Caco-2 (cell line): ENCODE measurements around the gene CATSPERZ. TPM values are rescaled to one million over a fixed set of nuclear protein-coding genes. Genes with fewer than 3 reads are reported as not detected.
"Not testable (repeated sequence)": the region's sequence is repeated elsewhere in the genome, so short reads cannot be mapped to it uniquely, and the experiment has no call there.

Experiments
- BruUV-seq: library from RNA; stranded (reverse); fragments of 400-500 nt; replicated peaks from 2 replicates; lab custom pipeline; 2021; lab: Mats Ljungman, UMichigan
- CTCF ChIA-PET: fragments of 300-600 bp; sonication (Branson Sonifier 250); formaldehyde crosslinking; loops from one replicate; lab custom pipeline; 2022; ENCODE audit warnings: antibody characterized with exemption; lab: Charles Lee
- POLR2A ChIA-PET: fragments of 300-600 bp; sonication (Branson Sonifier 250); formaldehyde crosslinking; loops from one replicate; lab custom pipeline; 2022; ENCODE audit warnings: antibody characterized with exemption; lab: Charles Lee
- DNase-seq, 2 experiments: peaks; one replicate each; pipeline versions ENCODE4 v3.0.0 to v3.0.0-alpha.2; 2020 to 2022
- H3K27me3 ChIP-seq: replicated peaks from 2 replicates; pipeline ENCODE4 v1.6.0; 2011; ENCODE audit warnings: low read length; ENCODE audit not compliant: control insufficient read depth, insufficient read depth
- H3K36me3 ChIP-seq: 2 replicates; pipeline ENCODE4 v1.5.1; 2011; ENCODE audit warnings: low read length; ENCODE audit not compliant: control insufficient read depth, insufficient read depth
- H3K4me1 ChIP-seq: fragments of 250-450 bp; sonication (Bioruptor Pico); 2 replicates; pipeline ENCODE4 v1.5.1; 2020; ENCODE audit warnings: mild to moderate bottlenecking
- H3K4me3 ChIP-seq: 2 replicates; pipeline ENCODE4 v1.5.1; 2011; ENCODE audit warnings: low read depth, mild to moderate bottlenecking, control low read depth, low read length
- H3K9me3 ChIP-seq: fragments of 250-450 bp; sonication (Bioruptor Pico); 2 replicates; pipeline ENCODE4 v1.5.1; 2020; ENCODE audit warnings: mild to moderate bottlenecking, moderate library complexity
- H3K27ac Mint-ChIP-seq: one replicate; pipeline ENCODE4 v1.8.0; 2022; ENCODE audit warnings: mixed read lengths; ENCODE audit not compliant: unreplicated experiment
- H3K27me3 Mint-ChIP-seq: one replicate; pipeline ENCODE4 v1.8.0; 2022; ENCODE audit warnings: mixed read lengths; ENCODE audit not compliant: insufficient read depth, unreplicated experiment
- H3K36me3 Mint-ChIP-seq: one replicate; pipeline ENCODE4 v1.8.0; 2022; ENCODE audit warnings: mild to moderate bottlenecking, mixed read lengths; ENCODE audit not compliant: insufficient read depth, unreplicated experiment
- H3K4me1 Mint-ChIP-seq: one replicate; pipeline ENCODE4 v1.8.0; 2022; ENCODE audit warnings: low read depth, mixed read lengths; ENCODE audit not compliant: unreplicated experiment
- H3K4me3 Mint-ChIP-seq: one replicate; pipeline ENCODE4 v1.8.0; 2022; ENCODE audit warnings: mild to moderate bottlenecking, moderate library complexity, mixed read lengths; ENCODE audit not compliant: unreplicated experiment
- H3K9me3 Mint-ChIP-seq: one replicate; pipeline ENCODE4 v1.8.0; 2022; ENCODE audit warnings: mixed read lengths; ENCODE audit not compliant: unreplicated experiment
- intact Hi-C: fragments of 100-400 bp; cut with micrococcal nuclease; formaldehyde crosslinking; loops from one replicate; pipeline ENCODE4 v1.10.0; 2022; ENCODE audit not compliant: unreplicated experiment
- total RNA-seq: library from RNA; stranded (reverse); gene quantifications from 2 replicates; pipeline ENCODE4 v1.2.3, GENCODE V29; 2022
- TF ChIP-seq, protein P1 (sequence below), 2 experiments: fragments of 200-600 bp in 1 of 2; IDR thresholded peaks; 1 replicate in 1 of 2; 2 replicates in 1 of 2; pipeline versions ENCODE4 v1.5.1 to v1.8.0; 2011 to 2022; ENCODE audit warnings: antibody characterized with exemption in 1 of 2, control low read depth in 1 of 2, inconsistent platforms in 1 of 2, low read depth in 1 of 2, low read length in 1 of 2, mild to moderate bottlenecking in 1 of 2, moderate library complexity in 1 of 2; ENCODE audit not compliant: insufficient read depth in 1 of 2, severe bottlenecking in 1 of 2, unreplicated experiment in 1 of 2

CATSPERZ gene
- total RNA-seq, 1 experiment from 2014 or later = 12.8 TPM

DNA sequence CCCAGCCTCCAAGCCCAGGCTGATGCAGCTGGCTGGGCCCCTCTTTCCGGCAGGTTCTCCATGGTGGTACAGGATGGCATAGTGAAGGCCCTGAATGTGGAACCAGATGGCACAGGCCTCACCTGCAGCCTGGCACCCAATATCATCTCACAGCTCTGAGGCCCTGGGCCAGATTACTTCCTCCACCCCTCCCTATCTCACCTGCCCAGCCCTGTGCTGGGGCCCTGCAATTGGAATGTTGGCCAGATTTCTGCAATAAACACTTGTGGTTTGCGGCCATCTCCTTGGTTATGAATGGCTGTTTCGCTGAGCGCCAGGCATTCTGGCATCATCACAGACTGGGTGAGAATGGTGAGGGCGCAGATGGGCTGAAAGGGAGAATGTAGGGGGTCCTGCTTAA, 21.4 kb downstream of the CATSPERZ start:
- Histone ChIP-seq H3K36me3 (peaks cover 1% of the 10 kb centered on the region), H3K4me3 (no peak overlapping the region), H3K27me3 (no peaks in the 10 kb centered on the region), H3K9me3 (no peaks in the 10 kb centered on the region), H3K4me1 (peaks cover 19% of the 10 kb centered on the region)
- intact Hi-C loops = no loop called here
- Mint-ChIP-seq H3K27ac (peak overlapping the region; percentile 48), H3K4me3 (no peak overlapping the region), H3K27me3 (no peaks in the 10 kb centered on the region), H3K9me3 (no peaks in the 10 kb centered on the region), H3K36me3 (peaks cover 54% of the 10 kb centered on the region), H3K4me1 (peaks cover 21% of the 10 kb centered on the region)
- TF ChIP-seq, protein P1, sequence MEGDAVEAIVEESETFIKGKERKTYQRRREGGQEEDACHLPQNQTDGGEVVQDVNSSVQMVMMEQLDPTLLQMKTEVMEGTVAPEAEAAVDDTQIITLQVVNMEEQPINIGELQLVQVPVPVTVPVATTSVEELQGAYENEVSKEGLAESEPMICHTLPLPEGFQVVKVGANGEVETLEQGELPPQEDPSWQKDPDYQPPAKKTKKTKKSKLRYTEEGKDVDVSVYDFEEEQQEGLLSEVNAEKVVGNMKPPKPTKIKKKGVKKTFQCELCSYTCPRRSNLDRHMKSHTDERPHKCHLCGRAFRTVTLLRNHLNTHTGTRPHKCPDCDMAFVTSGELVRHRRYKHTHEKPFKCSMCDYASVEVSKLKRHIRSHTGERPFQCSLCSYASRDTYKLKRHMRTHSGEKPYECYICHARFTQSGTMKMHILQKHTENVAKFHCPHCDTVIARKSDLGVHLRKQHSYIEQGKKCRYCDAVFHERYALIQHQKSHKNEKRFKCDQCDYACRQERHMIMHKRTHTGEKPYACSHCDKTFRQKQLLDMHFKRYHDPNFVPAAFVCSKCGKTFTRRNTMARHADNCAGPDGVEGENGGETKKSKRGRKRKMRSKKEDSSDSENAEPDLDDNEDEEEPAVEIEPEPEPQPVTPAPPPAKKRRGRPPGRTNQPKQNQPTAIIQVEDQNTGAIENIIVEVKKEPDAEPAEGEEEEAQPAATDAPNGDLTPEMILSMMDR (IDR thresholded peaks at IDR 0.05; ENCODE audit: insufficient read depth in 1 of 2, low read depth in 1 of 2, low read length in 1 of 2, severe bottlenecking in 1 of 2, unreplicated experiment in 1 of 2) = no peak
- ChIA-PET CTCF (no interaction called here), POLR2A (no interaction called here)
- BruUV-seq = no TSS peak
- DNase-seq = no peak

- Mint-ChIP-seq H3K4me1 (peaks cover 20% of the 10 kb centered on the region), H3K9me3 (no peaks in the 10 kb centered on the region), H3K36me3 (peaks cover 40% of the 10 kb centered on the region), H3K4me3 (no peak overlapping the region), H3K27me3 (no peaks in the 10 kb centered on the region), H3K27ac (no peak overlapping the region)
- ChIA-PET POLR2A (no interaction called here), CTCF (interaction anchor here (1.4 to 1.6 kb wide), 2 partner anchors 32 to 34 kb away, joined by 4 to 11 read pairs; no protein-coding TSS in a partner anchor)
- Histone ChIP-seq H3K36me3 (peaks cover 1% of the 10 kb centered on the region), H3K9me3 (no peaks in the 10 kb centered on the region), H3K27me3 (no peaks in the 10 kb centered on the region), H3K4me3 (no peak overlapping the region), H3K4me1 (peaks cover 18% of the 10 kb centered on the region)
- no TSS peak for BruUV-seq
- TF ChIP-seq, protein P1 (IDR thresholded peaks at IDR 0.05; ENCODE audit: insufficient read depth in 1 of 2, low read depth in 1 of 2, low read length in 1 of 2, severe bottlenecking in 1 of 2, unreplicated experiment in 1 of 2) = no peak
- no peak for DNase-seq
- intact Hi-C loops = no loop called here
Observed at GRCh38 chr11:64322925-64323260, 22.7 kb downstream of the CATSPERZ start.

GRCh38 chr11:64323373-64323772, 23.2 kb downstream of the CATSPERZ start:
- Mint-ChIP-seq H3K27ac (no peak overlapping the region), H3K36me3 (peaks cover 35% of the 10 kb centered on the region), H3K9me3 (no peaks in the 10 kb centered on the region), H3K4me1 (peaks cover 20% of the 10 kb centered on the region), H3K4me3 (no peak overlapping the region), H3K27me3 (no peaks in the 10 kb centered on the region)
- intact Hi-C loops = no loop called here
- DNase-seq = no peak
- peaks cover 18% of the 10 kb centered on the region for H3K4me1 ChIP-seq
- H3K4me3 ChIP-seq = no peak overlapping the region
- peaks cover 1% of the 10 kb centered on the region for H3K36me3 ChIP-seq
- TF ChIP-seq, protein P1 (IDR thresholded peaks at IDR 0.05; ENCODE audit: insufficient read depth in 1 of 2, low read depth in 1 of 2, low read length in 1 of 2, severe bottlenecking in 1 of 2, unreplicated experiment in 1 of 2) = no peak
- H3K27me3 ChIP-seq = no peaks in the 10 kb centered on the region
- no TSS peak for BruUV-seq
- ChIA-PET POLR2A (no interaction called here), CTCF (interaction anchor here (1.4 to 1.6 kb wide), 2 partner anchors 32 to 33 kb away, joined by 4 to 11 read pairs; no protein-coding TSS in a partner anchor)
- H3K9me3 ChIP-seq = no peaks in the 10 kb centered on the region

DNA sequence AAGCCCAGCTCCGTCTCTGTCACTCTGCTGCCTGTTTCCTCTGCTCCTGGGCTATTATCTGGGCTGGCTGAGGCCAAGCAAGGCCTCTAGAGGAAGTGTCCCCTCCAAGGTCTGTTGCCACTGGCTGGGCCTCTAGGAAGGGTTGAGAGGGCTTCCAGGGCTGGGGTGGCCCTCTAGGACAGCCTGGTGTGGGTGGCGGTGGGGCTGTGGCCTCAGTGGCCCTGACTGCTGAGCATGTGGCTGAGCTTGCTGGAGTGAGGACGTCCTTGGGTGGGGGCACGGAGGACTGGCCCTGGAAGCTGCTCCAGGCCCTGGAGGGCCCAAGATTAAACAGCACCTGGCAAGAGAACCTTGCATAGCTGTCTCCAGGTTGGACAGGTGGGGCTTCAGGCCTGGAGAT, 23.8 kb downstream of the CATSPERZ start:
- DNase-seq, intact Hi-C loops, POLR2A ChIA-PET: not testable (repeated sequence)

More for the DNA sequence above, 23.8 kb downstream of the CATSPERZ start:
- not testable (repeated sequence) for H3K27me3 ChIP-seq, H3K27me3 Mint-ChIP-seq, BruUV-seq, H3K4me3 ChIP-seq, H3K4me3 Mint-ChIP-seq, H3K36me3 ChIP-seq, H3K9me3 ChIP-seq, H3K9me3 Mint-ChIP-seq
- Mint-ChIP-seq H3K4me1 (peaks cover 17% of the 10 kb centered on the region), H3K27ac (peak overlapping the region; percentile 30), H3K36me3 (peaks cover 31% of the 10 kb centered on the region)
- H3K4me1 ChIP-seq = peaks cover 16% of the 10 kb centered on the region
- CTCF ChIA-PET = interaction anchor here (1.4 to 1.6 kb wide), 2 partner anchors 31 to 33 kb away, joined by 4 to 11 read pairs; no protein-coding TSS in a partner anchor
